22Rv1 (cell line): ENCODE data around the gene SLC22A9.
"Not testable (repeated sequence)": the region's sequence is repeated elsewhere in the genome, so short reads cannot be mapped to it uniquely, and the experiment has no call there.

Experiments used
- ZFX ChIP-seq: fragments of 450-650 bp; IDR thresholded peaks from 2 replicates; pipeline ENCODE4 v1.6.1; 2017; ENCODE audit warnings: antibody characterized with exemption, borderline replicate concordance
- TF ChIP-seq, protein P1 (sequence below): fragments of 450-650 bp; IDR thresholded peaks from 2 replicates; pipeline ENCODE4 v1.5.1; 2017; ENCODE audit warnings: mild to moderate bottlenecking

DNA sequence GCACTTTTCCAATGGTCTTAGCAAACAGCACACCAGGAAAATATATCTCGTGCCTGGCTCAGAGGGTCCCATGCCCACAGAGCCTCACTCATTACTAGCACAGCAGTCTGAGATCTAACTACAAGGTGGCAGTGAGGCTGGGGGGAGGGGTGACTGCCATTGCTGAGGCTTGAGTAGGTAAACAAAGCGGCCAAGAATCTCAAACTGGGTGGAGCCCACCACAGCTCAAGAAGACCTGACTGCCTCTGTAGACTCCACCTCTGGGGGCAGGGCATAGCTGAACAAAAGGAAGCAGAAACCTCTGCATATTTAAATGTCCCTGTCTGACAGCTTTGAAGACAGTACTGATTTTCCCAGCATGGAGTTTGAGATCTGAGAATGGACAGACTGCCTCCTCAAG is 61.1 kb downstream of the SLC22A9 start:
- TF ChIP-seq, protein P1, sequence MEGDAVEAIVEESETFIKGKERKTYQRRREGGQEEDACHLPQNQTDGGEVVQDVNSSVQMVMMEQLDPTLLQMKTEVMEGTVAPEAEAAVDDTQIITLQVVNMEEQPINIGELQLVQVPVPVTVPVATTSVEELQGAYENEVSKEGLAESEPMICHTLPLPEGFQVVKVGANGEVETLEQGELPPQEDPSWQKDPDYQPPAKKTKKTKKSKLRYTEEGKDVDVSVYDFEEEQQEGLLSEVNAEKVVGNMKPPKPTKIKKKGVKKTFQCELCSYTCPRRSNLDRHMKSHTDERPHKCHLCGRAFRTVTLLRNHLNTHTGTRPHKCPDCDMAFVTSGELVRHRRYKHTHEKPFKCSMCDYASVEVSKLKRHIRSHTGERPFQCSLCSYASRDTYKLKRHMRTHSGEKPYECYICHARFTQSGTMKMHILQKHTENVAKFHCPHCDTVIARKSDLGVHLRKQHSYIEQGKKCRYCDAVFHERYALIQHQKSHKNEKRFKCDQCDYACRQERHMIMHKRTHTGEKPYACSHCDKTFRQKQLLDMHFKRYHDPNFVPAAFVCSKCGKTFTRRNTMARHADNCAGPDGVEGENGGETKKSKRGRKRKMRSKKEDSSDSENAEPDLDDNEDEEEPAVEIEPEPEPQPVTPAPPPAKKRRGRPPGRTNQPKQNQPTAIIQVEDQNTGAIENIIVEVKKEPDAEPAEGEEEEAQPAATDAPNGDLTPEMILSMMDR, result not testable (repeated sequence)
- not testable (repeated sequence) for TF ChIP-seq ZFX
